Keratinocyte (primary cell): Measurements from ENCODE around the gene TUT4. TPM values are rescaled to one million over a fixed set of nuclear protein-coding genes. Genes with fewer than 3 reads are reported as not detected.

Experiments used
- DNase-seq: peaks from one replicate; pipeline ENCODE4 v3.0.0-alpha.2; 2011; ENCODE audit warnings: low read depth, missing footprints, low spot score
- FAIRE-seq: peaks from 2 replicates; lab custom pipeline; 2011; peaks lifted over from hg19 to GRCh38; lab: Jason Lieb, UNC
- H2AFZ ChIP-seq: 2 replicates; pipeline ENCODE4 v1.6.0; 2012; ENCODE audit warnings: low read length, control low read depth, inconsistent platforms; ENCODE audit not compliant: control insufficient read depth
- H3K27ac ChIP-seq: 2 replicates; pipeline ENCODE4 v1.5.1; 2011; ENCODE audit warnings: low read length; ENCODE audit not compliant: control insufficient read depth, insufficient read depth
- H3K27me3 ChIP-seq: 3 replicates; pipeline ENCODE4 v1.6.0; 2011; ENCODE audit warnings: low read length; ENCODE audit not compliant: control insufficient read depth, insufficient read depth; ENCODE audit errors: extremely low read depth
- H3K36me3 ChIP-seq, 2 experiments: 2 replicates in 1 of 2; 3 replicates in 1 of 2; pipeline ENCODE4 v1.5.1; 2011; ENCODE audit warnings: low read length in 2 of 2, mild to moderate bottlenecking in 1 of 2; ENCODE audit not compliant: control insufficient read depth in 2 of 2, insufficient read depth in 2 of 2; ENCODE audit errors: extremely low read depth in 1 of 2
- H3K4me1 ChIP-seq: 3 replicates; pipeline ENCODE4 v1.5.1; 2011; ENCODE audit warnings: low read length; ENCODE audit not compliant: control insufficient read depth, insufficient read depth; ENCODE audit errors: extremely low read depth
- H3K4me2 ChIP-seq: 3 replicates; pipeline ENCODE4 v1.6.0; 2011; ENCODE audit warnings: low read depth, low read length; ENCODE audit not compliant: control insufficient read depth, insufficient read depth; ENCODE audit errors: extremely low read depth
- H3K4me3 ChIP-seq, 3 experiments: fragments of 200-600 bp in 1 of 3; sonication (generic) in 1 of 3; 2 replicates in 2 of 3; 3 replicates in 1 of 3; pipeline ENCODE4 v1.5.1; 2011 to 2016; ENCODE audit warnings: low read length in 3 of 3, mild to moderate bottlenecking in 3 of 3, control low read depth in 2 of 3, inconsistent platforms in 1 of 3, low read depth in 1 of 3, mixed read lengths in 1 of 3, mixed run types in 1 of 3, moderate library complexity in 1 of 3; ENCODE audit not compliant: control insufficient read depth in 2 of 3, insufficient read depth in 2 of 3; ENCODE audit errors: extremely low read depth in 1 of 3
- H3K79me2 ChIP-seq: 2 replicates; pipeline ENCODE4 v1.6.0; 2012; ENCODE audit warnings: low read length; ENCODE audit not compliant: control insufficient read depth, insufficient read depth
- H3K9ac ChIP-seq: 3 replicates; pipeline ENCODE4 v1.6.0; 2011; ENCODE audit warnings: low read length; ENCODE audit not compliant: control insufficient read depth, insufficient read depth; ENCODE audit errors: extremely low read depth
- H3K9me1 ChIP-seq: 3 replicates; pipeline ENCODE4 v1.6.0; 2011; ENCODE audit warnings: low read length; ENCODE audit not compliant: control insufficient read depth, insufficient read depth; ENCODE audit errors: extremely low read depth
- H3K9me3 ChIP-seq: 2 replicates; pipeline ENCODE4 v1.5.1; 2012; ENCODE audit warnings: low read depth, low read length; ENCODE audit not compliant: control insufficient read depth
- H4K20me1 ChIP-seq: 3 replicates; pipeline ENCODE4 v1.6.0; 2011; ENCODE audit warnings: low read length; ENCODE audit not compliant: control insufficient read depth, insufficient read depth; ENCODE audit errors: extremely low read depth
- EZH2 ChIP-seq: IDR thresholded peaks from one replicate; pipeline ENCODE4 v1.6.1; 2012; ENCODE audit warnings: inconsistent platforms, mild to moderate bottlenecking, low read length, moderate library complexity
- dilution Hi-C: fragments of 300-500 bp; cut with MboI; formaldehyde crosslinking; loops from one replicate; pipeline ENCODE4 v1.7.0; 2020; ENCODE audit warnings: low sequenced_read_pairs; ENCODE audit not compliant: extremely low pct_ligation_motif_present
- polyA plus RNA-seq, 5 experiments: library from polyadenylated mRNA; depleted of rRNA in 3 of 5; stranded (reverse) in 3 of 5; stranded (forward) in 1 of 5; unstranded in 1 of 5; fragments of >200 nt; gene quantifications; 1 replicate in 1 of 5; 2 replicates in 3 of 5; 3 replicates in 1 of 5; pipeline versions ENCODE4 v1.2.1 to v1.2.3, GENCODE V29; 2011 to 2012; ENCODE audit warnings: missing spikeins in 2 of 5, low read depth in 1 of 5, low replicate concordance in 1 of 5
- TF ChIP-seq, protein P1 (sequence below), 3 experiments: IDR thresholded peaks in 1 of 3; conservative IDR thresholded peaks in 1 of 3; optimal IDR thresholded peaks in 1 of 3; 2 replicates in 2 of 3; 3 replicates in 1 of 3; pipeline versions ENCODE3 to v1.5.1; 2011; ENCODE audit warnings: low read length in 3 of 3, mild to moderate bottlenecking in 3 of 3, moderate library complexity in 2 of 3, control low read depth in 1 of 3, inconsistent platforms in 1 of 3; ENCODE audit not compliant: insufficient read depth in 2 of 3; ENCODE audit errors: extremely low read depth in 1 of 3

TUT4 gene
- polyA plus RNA-seq, 1 donor (not counting 4 experiments of a cell fraction or from before 2014, with no cell fraction given): 27.5 TPM

- Histone ChIP-seq H3K4me3 (no peak overlapping the region), H3K79me2 (peaks cover 36% of the 10 kb centered on the region), H2AFZ (no peak overlapping the region), H3K9ac (no peak overlapping the region), H3K4me2 (no peak overlapping the region), H3K36me3 (no peaks in the 10 kb centered on the region), H3K9me1 (no peaks in the 10 kb centered on the region), H3K27me3 (no peaks in the 10 kb centered on the region), H3K4me1 (no peaks in the 10 kb centered on the region), H4K20me1 (no peaks in the 10 kb centered on the region), H3K27ac (no peak overlapping the region), H3K9me3 (no peaks in the 10 kb centered on the region)
- no peak for TF ChIP-seq EZH2
- TF ChIP-seq, protein P1, sequence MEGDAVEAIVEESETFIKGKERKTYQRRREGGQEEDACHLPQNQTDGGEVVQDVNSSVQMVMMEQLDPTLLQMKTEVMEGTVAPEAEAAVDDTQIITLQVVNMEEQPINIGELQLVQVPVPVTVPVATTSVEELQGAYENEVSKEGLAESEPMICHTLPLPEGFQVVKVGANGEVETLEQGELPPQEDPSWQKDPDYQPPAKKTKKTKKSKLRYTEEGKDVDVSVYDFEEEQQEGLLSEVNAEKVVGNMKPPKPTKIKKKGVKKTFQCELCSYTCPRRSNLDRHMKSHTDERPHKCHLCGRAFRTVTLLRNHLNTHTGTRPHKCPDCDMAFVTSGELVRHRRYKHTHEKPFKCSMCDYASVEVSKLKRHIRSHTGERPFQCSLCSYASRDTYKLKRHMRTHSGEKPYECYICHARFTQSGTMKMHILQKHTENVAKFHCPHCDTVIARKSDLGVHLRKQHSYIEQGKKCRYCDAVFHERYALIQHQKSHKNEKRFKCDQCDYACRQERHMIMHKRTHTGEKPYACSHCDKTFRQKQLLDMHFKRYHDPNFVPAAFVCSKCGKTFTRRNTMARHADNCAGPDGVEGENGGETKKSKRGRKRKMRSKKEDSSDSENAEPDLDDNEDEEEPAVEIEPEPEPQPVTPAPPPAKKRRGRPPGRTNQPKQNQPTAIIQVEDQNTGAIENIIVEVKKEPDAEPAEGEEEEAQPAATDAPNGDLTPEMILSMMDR (optimal IDR thresholded peaks at IDR 0.05 in 1 of 3, IDR thresholded peaks at IDR 0.05 in 1 of 3, conservative IDR thresholded peaks at IDR 0.05 in 1 of 3; ENCODE audit: extremely low read depth in 1 of 3, insufficient read depth in 2 of 3, low read length in 3 of 3): no peak
- dilution Hi-C loops: no loop called here
- FAIRE-seq: no peak
- DNase-seq: no peak
These were observed 20.1 kb downstream of the TUT4 start for GRCh38 chr1:52532731-52533327.

DNA sequence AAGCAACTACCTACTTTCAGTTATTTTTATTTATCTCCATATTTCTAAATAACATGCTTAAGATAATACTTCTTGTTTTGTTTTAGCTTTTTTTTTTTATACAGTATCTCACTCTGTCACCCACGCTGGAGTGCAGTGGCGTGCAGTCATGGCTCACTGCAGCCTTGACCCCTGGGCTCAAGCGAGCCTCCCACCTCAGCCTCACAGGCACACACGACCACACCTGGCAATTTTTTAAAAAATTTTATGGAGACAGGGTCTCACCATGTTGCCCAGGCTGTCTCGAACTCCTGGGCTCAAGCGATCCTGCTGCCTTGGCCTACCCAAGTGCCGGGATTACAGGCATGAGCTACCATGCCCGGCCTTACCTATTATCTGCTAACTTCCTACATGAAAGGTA, 20.6 kb downstream of the TUT4 start:
- DNase-seq: no peak
- Histone ChIP-seq H3K27me3 (no peaks in the 10 kb centered on the region), H2AFZ (no peak overlapping the region), H4K20me1 (no peaks in the 10 kb centered on the region), H3K4me1 (no peaks in the 10 kb centered on the region), H3K79me2 (peaks cover 33% of the 10 kb centered on the region), H3K9ac (no peak overlapping the region), H3K4me2 (no peak overlapping the region), H3K27ac (no peak overlapping the region), H3K4me3 (no peak overlapping the region), H3K36me3 (no peaks in the 10 kb centered on the region), H3K9me3 (no peaks in the 10 kb centered on the region), H3K9me1 (no peaks in the 10 kb centered on the region)
- TF ChIP-seq, protein P1 (optimal IDR thresholded peaks at IDR 0.05 in 1 of 3, IDR thresholded peaks at IDR 0.05 in 1 of 3, conservative IDR thresholded peaks at IDR 0.05 in 1 of 3; ENCODE audit: extremely low read depth in 1 of 3, insufficient read depth in 2 of 3, low read length in 3 of 3): no peak
- TF ChIP-seq EZH2: no peak
- no peak for FAIRE-seq
- dilution Hi-C loops: no loop called here
